CD4-positive, alpha-beta T cell treated with Interleukin-17A for 4 hours (primary cell): ENCODE data around the gene TNNC1.

ENCODE experiments used
- DNase-seq: peaks from one replicate; pipeline ENCODE4 v3.0.0-alpha.2; 2020; ENCODE audit warnings: mixed read lengths

The TNNC1 gene

GRCh38 chr3:52428151-52429005, 25.5 kb downstream of the TNNC1 start:
- peak; percentile 49 for DNase-seq

GRCh38 chr3:52423173-52423572, 30.7 kb downstream of the TNNC1 start:
- no peak for DNase-seq

GRCh38 chr3:52422669-52423068, 31.2 kb downstream of the TNNC1 start:
- no peak for DNase-seq

- DNase-seq, result no peak
These were observed 33.5 kb downstream of the TNNC1 start for GRCh38 chr3:52420388-52420787.

- DNase-seq, result no peak
These were observed 38.0 kb downstream of the TNNC1 start for GRCh38 chr3:52415800-52416199.

GRCh38 chr3:52408466-52408865, 45.4 kb downstream of the TNNC1 start:
- DNase-seq, result no peak

GRCh38 chr3:52407779-52408178, 46.1 kb downstream of the TNNC1 start:
- DNase-seq, result no peak

- no peak for DNase-seq
These were observed 46.9 kb downstream of the TNNC1 start for GRCh38 chr3:52406791-52407510.

- DNase-seq, result no peak
These were observed 47.6 kb downstream of the TNNC1 start for GRCh38 chr3:52406231-52406661.

GRCh38 chr3:52405601-52406110, 48.2 kb downstream of the TNNC1 start:
- no peak for DNase-seq

GRCh38 chr3:52405066-52405465, 48.8 kb downstream of the TNNC1 start:
- no peak for DNase-seq

- DNase-seq, result no peak
These were observed 49.5 kb downstream of the TNNC1 start for GRCh38 chr3:52404391-52404790.

GRCh38 chr3:52403955-52404354, 49.9 kb downstream of the TNNC1 start:
- no peak for DNase-seq

GRCh38 chr3:52403271-52403841, 50.5 kb downstream of the TNNC1 start:
- no peak for DNase-seq

- no peak for DNase-seq
These were observed 51.1 kb downstream of the TNNC1 start for GRCh38 chr3:52402706-52403270.

GRCh38 chr3:52402101-52402521, 51.7 kb downstream of the TNNC1 start:
- DNase-seq, result no peak

GRCh38 chr3:52401551-52401950, 52.3 kb downstream of the TNNC1 start:
- DNase-seq, result no peak
